H1 (cell line): ENCODE results near the gene RALGAPB. TPM values are rescaled to one million over a fixed set of nuclear protein-coding genes. Genes with fewer than 3 reads are reported as not detected.

ENCODE experiments used
- polyA plus RNA-seq, 7 experiments: library from polyadenylated mRNA; depleted of rRNA in 3 of 7; stranded (reverse) in 5 of 7; unstranded in 2 of 7; fragments of >200 nt in 5 of 7; fragments of 200-250 nt in 2 of 7; gene quantifications; 1 replicate in 5 of 7; 2 replicates in 1 of 7; 4 replicates in 1 of 7; pipeline versions ENCODE4 v1.2.1 to v1.2.3, GENCODE V29; 2011 to 2013; ENCODE audit warnings: missing spikeins in 2 of 7, mixed read lengths in 2 of 7
- total RNA-seq: library from RNA; stranded (reverse); fragmentation: NEBNext Ultra II Directional; extraction: Animal tissue kit (Norgen Biotek cat#: 25700); gene quantifications from 2 replicates; pipeline ENCODE4 v1.2.1, GENCODE V29; 2021
- TF ChIP-seq, protein P1 (sequence below): fragments of 300-600 bp; sonication (generic); IDR thresholded peaks from 2 replicates; pipeline ENCODE4 v1.7.1; 2012; ENCODE audit warnings: low read length, moderate library complexity, mild to moderate bottlenecking, inconsistent platforms; ENCODE audit not compliant: insufficient replicate concordance

Gene RALGAPB
- total and polyA plus RNA-seq, 2 of the 8 experiments (the other 6 are each of a cell fraction or from before 2014, with no cell fraction given): 10.6 to 35.1 TPM

- TF ChIP-seq, protein P1, sequence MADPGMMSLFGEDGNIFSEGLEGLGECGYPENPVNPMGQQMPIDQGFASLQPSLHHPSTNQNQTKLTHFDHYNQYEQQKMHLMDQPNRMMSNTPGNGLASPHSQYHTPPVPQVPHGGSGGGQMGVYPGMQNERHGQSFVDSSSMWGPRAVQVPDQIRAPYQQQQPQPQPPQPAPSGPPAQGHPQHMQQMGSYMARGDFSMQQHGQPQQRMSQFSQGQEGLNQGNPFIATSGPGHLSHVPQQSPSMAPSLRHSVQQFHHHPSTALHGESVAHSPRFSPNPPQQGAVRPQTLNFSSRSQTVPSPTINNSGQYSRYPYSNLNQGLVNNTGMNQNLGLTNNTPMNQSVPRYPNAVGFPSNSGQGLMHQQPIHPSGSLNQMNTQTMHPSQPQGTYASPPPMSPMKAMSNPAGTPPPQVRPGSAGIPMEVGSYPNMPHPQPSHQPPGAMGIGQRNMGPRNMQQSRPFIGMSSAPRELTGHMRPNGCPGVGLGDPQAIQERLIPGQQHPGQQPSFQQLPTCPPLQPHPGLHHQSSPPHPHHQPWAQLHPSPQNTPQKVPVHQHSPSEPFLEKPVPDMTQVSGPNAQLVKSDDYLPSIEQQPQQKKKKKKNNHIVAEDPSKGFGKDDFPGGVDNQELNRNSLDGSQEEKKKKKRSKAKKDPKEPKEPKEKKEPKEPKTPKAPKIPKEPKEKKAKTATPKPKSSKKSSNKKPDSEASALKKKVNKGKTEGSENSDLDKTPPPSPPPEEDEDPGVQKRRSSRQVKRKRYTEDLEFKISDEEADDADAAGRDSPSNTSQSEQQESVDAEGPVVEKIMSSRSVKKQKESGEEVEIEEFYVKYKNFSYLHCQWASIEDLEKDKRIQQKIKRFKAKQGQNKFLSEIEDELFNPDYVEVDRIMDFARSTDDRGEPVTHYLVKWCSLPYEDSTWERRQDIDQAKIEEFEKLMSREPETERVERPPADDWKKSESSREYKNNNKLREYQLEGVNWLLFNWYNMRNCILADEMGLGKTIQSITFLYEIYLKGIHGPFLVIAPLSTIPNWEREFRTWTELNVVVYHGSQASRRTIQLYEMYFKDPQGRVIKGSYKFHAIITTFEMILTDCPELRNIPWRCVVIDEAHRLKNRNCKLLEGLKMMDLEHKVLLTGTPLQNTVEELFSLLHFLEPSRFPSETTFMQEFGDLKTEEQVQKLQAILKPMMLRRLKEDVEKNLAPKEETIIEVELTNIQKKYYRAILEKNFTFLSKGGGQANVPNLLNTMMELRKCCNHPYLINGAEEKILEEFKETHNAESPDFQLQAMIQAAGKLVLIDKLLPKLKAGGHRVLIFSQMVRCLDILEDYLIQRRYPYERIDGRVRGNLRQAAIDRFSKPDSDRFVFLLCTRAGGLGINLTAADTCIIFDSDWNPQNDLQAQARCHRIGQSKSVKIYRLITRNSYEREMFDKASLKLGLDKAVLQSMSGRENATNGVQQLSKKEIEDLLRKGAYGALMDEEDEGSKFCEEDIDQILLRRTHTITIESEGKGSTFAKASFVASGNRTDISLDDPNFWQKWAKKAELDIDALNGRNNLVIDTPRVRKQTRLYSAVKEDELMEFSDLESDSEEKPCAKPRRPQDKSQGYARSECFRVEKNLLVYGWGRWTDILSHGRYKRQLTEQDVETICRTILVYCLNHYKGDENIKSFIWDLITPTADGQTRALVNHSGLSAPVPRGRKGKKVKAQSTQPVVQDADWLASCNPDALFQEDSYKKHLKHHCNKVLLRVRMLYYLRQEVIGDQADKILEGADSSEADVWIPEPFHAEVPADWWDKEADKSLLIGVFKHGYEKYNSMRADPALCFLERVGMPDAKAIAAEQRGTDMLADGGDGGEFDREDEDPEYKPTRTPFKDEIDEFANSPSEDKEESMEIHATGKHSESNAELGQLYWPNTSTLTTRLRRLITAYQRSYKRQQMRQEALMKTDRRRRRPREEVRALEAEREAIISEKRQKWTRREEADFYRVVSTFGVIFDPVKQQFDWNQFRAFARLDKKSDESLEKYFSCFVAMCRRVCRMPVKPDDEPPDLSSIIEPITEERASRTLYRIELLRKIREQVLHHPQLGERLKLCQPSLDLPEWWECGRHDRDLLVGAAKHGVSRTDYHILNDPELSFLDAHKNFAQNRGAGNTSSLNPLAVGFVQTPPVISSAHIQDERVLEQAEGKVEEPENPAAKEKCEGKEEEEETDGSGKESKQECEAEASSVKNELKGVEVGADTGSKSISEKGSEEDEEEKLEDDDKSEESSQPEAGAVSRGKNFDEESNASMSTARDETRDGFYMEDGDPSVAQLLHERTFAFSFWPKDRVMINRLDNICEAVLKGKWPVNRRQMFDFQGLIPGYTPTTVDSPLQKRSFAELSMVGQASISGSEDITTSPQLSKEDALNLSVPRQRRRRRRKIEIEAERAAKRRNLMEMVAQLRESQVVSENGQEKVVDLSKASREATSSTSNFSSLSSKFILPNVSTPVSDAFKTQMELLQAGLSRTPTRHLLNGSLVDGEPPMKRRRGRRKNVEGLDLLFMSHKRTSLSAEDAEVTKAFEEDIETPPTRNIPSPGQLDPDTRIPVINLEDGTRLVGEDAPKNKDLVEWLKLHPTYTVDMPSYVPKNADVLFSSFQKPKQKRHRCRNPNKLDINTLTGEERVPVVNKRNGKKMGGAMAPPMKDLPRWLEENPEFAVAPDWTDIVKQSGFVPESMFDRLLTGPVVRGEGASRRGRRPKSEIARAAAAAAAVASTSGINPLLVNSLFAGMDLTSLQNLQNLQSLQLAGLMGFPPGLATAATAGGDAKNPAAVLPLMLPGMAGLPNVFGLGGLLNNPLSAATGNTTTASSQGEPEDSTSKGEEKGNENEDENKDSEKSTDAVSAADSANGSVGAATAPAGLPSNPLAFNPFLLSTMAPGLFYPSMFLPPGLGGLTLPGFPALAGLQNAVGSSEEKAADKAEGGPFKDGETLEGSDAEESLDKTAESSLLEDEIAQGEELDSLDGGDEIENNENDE: no peak
Observed at GRCh38 chr20:38608188-38608587, 135.5 kb downstream of the RALGAPB start (continued).
